Left hindlimb (tissue), 1 donor: ENCODE measurements around the gene LAGE3.

Experiments used
- DNase-seq: peaks from one replicate; pipeline ENCODE4 v3.0.0-alpha.2; 2018

LAGE3 gene

GRCh38 chrX:154473683-154474082 is 5.4 kb downstream of the LAGE3 start:
- DNase-seq, result no peak

DNA sequence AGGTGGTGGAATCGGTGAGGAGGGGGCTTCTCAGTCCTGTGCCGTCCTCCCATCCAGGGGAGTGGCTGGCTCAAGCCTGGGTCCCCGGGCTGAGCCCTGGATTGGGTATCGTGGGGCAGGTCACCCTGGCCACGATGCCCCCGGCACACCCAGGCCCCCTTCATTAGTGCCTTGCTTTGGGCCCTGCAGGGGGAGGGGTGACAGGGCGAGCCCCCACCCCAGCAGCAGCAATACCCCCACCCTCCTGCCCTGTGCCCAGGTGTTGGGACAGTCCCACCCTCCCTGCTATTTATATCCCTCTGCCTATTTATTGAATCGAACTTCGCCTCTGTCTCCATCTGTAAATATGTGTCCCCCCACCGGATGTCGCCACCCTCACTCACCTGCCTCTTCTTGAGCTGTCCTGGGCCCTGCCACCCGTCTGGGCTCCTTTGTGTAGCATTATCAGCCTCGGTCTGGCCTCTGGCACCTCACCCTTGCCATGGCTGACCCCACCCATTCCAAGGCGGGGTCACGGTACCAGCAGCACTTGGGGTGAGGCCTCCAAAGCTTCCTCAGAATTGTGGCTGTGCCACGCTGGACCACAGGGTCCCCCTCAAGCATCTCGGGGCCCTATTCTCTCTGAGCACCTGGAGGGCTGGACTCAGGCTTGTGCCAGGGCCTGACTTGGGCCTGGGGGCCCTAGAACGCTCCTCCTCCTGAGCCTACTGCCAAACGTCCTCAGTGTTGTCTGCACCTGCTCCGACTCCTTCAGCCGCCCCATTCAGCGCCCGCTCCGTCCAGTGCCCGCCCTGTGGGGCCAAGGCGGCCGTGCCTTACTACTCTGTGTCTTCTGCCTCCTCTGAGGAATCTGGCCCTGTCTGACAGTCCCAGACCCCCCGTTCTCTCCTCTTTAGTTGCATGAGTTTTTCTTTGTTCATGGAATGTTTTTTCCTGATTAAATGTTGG is 6.1 kb downstream of the LAGE3 start:
- no peak for DNase-seq

DNA sequence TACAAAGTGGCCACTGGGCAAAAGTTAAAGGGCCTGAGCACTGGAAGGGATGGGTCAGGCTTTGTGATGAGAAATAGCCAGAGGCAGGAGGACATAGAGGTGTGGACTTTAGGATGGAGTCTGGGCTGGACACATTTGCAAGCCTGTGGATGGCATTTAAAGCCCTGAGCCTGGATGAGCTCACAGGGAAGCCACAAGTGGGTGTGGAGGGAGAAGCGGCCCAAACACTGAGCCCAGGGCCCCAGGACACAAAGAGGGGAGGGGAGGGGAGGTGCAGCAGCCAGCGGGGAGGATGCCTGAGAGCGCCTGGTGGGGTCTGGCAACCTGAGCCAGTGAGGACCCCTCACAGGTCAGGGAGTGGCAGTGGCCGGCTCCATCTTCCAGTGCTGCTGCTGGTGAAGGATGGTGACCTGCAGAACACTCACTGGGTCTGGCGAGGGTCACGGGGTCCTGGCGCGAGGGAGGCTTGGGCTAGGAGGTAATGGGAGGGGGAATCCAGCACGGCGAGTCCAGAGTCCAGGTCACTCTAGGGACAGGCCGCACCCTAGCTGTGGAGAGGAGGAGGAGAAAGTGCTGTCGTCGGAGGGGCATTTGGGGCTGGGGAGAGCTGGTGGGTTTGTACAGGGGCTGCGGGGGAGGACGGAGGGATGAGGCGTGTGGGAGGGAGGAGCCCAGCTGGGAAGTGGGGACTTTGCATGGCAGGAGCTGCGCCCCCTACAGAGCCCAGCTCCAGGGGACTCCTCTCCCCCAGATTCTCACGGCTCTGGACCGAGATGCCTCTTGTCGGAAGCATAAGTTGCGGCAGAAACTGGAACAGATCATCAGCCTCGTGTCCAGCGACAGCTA is 7.0 kb downstream of the LAGE3 start:
- no peak for DNase-seq

DNA sequence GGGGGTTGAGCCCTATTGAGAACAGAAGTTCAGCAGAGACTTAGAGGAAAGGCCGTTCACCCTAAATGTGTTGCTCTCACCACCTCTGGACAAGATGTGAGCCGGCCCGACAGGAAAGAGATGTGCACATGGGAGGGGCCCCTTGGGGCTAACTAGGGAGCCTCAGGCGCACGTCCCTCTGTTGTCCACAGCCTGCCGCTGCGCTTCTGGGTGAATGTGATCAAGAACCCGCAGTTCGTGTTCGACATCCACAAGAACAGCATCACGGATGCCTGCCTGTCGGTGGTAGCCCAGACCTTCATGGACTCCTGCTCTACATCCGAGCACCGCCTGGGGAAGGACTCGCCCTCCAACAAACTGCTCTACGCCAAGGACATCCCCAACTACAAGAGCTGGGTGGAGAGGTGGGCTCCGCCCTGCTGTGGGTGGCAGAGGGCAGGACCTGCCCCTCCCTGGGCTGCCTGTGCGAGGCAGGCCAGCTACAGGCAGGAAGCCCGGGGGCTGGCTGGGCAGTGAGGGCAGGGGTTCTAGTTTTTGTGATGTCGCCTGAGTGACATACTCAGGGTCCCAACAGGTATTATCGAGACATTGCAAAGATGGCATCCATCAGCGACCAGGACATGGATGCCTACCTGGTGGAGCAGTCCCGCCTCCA is 8.0 kb downstream of the LAGE3 start:
- no peak for DNase-seq

DNA sequence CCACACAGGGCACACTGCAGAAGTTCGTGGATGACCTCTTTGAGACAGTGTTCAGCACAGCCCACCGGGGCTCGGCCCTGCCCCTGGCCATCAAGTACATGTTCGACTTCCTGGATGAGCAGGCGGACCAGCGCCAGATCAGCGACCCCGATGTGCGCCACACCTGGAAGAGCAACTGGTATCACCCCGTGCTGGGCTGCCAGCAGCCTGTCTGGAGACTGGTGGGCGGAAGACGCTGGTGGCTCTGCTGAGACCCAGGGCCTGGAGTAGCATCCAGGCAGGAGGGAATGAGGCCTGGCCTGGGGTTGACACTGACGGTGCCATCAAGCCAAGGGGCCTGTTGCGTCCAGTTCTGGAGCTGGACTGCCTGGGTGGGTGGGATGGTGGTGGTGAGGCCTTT is 8.6 kb downstream of the LAGE3 start:
- peak; percentile 4 for DNase-seq

- DNase-seq, result peak; percentile 4
Measured at GRCh38 chrX:154469880-154470279, 9.2 kb downstream of the LAGE3 start.

- peak; percentile 10 for DNase-seq
Measured at GRCh38 chrX:154469114-154469513, 10.0 kb downstream of the LAGE3 start.

- DNase-seq, result peak; percentile 17
Measured at GRCh38 chrX:154468217-154468616, 10.9 kb downstream of the LAGE3 start.

- peak; percentile 7 for DNase-seq
Measured at GRCh38 chrX:154467556-154467955, 11.5 kb downstream of the LAGE3 start.

GRCh38 chrX:154466907-154467306 is 12.2 kb downstream of the LAGE3 start:
- peak; percentile 25 for DNase-seq

GRCh38 chrX:154466036-154466435 is 13.0 kb downstream of the LAGE3 start:
- DNase-seq, result peak; percentile 7

DNA sequence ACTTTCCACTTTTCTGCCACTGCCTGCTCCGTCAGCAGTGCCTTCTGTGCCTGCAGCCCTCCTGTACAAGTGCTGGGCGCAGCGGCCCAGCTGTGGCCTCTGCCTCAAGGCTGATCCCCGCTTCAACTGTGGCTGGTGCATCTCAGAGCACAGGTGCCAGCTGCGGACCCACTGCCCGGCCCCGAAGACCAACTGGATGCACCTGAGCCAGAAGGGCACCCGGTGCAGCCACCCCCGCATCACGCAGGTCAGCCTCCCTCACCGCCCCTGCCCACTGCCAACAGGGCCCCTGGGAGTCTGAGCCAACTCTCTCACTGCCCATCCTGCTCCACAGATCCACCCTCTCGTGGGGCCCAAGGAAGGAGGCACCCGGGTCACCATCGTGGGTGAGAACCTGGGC is 13.5 kb downstream of the LAGE3 start:
- DNase-seq, result peak; percentile 4

DNA sequence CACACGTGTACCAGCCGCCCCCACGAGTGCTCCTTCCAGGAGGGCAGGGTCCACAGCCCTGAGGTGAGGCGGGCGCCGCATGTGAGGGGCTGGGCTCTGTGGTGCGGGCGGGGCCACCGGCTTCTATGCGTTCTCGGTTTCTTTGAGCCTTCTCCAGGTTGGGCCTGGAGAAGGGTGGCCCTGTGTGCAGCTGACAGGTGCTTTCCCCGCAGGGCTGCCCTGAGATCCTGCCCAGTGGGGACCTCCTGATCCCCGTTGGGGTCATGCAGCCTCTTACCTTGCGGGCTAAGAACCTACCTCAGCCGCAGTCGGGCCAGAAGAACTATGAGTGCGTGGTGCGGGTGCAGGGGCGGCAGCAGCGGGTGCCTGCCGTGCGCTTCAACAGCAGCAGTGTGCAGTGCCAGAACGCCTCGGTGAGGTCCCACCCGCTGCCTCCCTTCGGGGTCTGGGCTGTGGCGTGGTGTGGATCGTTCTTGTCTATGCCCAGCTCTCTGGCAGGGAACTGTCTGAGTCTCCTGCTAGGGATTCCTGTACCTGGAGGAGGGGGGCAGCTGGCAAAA is 14.2 kb downstream of the LAGE3 start:
- no peak for DNase-seq

- no peak for DNase-seq
Measured at GRCh38 chrX:154463611-154464220, 15.4 kb downstream of the LAGE3 start.

- DNase-seq, result no peak
Measured at GRCh38 chrX:154462396-154462795, 16.7 kb downstream of the LAGE3 start.

DNA sequence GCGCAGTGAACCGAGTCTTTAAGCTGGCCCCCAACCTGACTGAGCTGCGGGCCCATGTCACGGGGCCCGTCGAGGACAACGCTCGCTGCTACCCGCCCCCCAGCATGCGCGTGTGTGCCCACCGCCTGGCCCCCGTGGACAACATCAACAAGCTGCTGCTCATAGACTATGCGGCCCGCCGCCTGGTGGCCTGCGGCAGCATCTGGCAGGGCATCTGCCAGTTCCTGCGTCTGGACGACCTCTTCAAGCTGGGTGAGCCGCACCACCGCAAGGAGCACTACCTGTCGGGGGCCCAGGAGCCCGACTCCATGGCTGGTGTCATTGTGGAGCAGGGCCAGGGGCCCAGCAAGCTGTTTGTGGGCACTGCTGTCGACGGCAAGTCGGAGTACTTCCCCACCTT is 18.8 kb downstream of the LAGE3 start:
- DNase-seq, result no peak

- no peak for DNase-seq
Measured at GRCh38 chrX:154459832-154460231, 19.2 kb downstream of the LAGE3 start.

GRCh38 chrX:154458954-154459778 is 19.9 kb downstream of the LAGE3 start:
- no peak for DNase-seq

- no peak for DNase-seq
Measured at GRCh38 chrX:154458116-154458953, 20.7 kb downstream of the LAGE3 start, which contains the start of gene PLXNA3. PLXNA3 (plus strand) TSS chrX:154458281; CDS start chrX:154460184, 1,903 bp downstream.

- DNase-seq, result no peak
Measured at GRCh38 chrX:154457491-154458115, 21.5 kb downstream of the LAGE3 start.
